IMR-90 (cell line): ENCODE measurements around the gene KRT4. TPM values are rescaled to one million over a fixed set of nuclear protein-coding genes. Genes with fewer than 3 reads are reported as not detected.

Experiments used
- ATAC-seq: fragments of 200-7000 bp; cut with Tn5 transposase; 2 replicates; pipeline ENCODE4 v1.9.1; 2020; ENCODE audit warnings: low read depth, mild to moderate bottlenecking, moderate library complexity
- BruUV-seq: library from RNA; stranded (reverse); fragments of 400-500 nt; replicated peaks from 2 replicates; lab custom pipeline; 2021; lab: Mats Ljungman, UMichigan
- CTCF ChIA-PET: fragments of 300-600 bp; formaldehyde crosslinking; extraction: SDS; loops from one replicate; lab custom pipeline; 2021; ENCODE audit warnings: antibody characterized with exemption; lab: Yijun Ruan, JAX
- POLR2A ChIA-PET: fragments of 300-600 bp; sonication (Branson Sonifier 250); formaldehyde crosslinking; loops from one replicate; lab custom pipeline; 2022; ENCODE audit warnings: antibody characterized with exemption; ENCODE audit not compliant: unreplicated experiment; lab: Charles Lee
- DNase-seq: peaks from one replicate; pipeline ENCODE4 v3.0.0; 2013
- H2AFZ ChIP-seq: replicated peaks from 2 replicates; pipeline ENCODE3; 2013; ENCODE audit warnings: low read length, mild to moderate bottlenecking; ENCODE audit not compliant: poor library complexity
- H2AK5ac ChIP-seq: 2 replicates; pipeline ENCODE4 v1.6.1; 2013; ENCODE audit warnings: low read depth, low read length, inconsistent platforms
- H2AK9ac ChIP-seq: replicated peaks from 2 replicates; pipeline ENCODE3; 2013; ENCODE audit warnings: mild to moderate bottlenecking, low read depth, low read length, moderate library complexity; ENCODE audit not compliant: poor library complexity
- H2BK120ac ChIP-seq: 2 replicates; pipeline ENCODE4 v1.6.1; 2013; ENCODE audit warnings: low read depth, low read length, inconsistent platforms
- H2BK15ac ChIP-seq: 3 replicates; pipeline ENCODE4 v1.6.1; 2013; ENCODE audit warnings: low read depth, low read length, inconsistent platforms
- H2BK20ac ChIP-seq: 2 replicates; pipeline ENCODE4 v1.6.1; 2013; ENCODE audit warnings: low read depth, mild to moderate bottlenecking, inconsistent platforms, low read length, moderate library complexity
- H2BK5ac ChIP-seq: 2 replicates; pipeline ENCODE4 v1.6.1; 2013; ENCODE audit warnings: mild to moderate bottlenecking, low read depth, low read length, inconsistent platforms; ENCODE audit not compliant: poor library complexity, severe bottlenecking
- H3K14ac ChIP-seq: replicated peaks from 2 replicates; pipeline ENCODE4 v1.6.1; 2013; ENCODE audit warnings: low read depth, low read length, inconsistent platforms
- H3K18ac ChIP-seq: 2 replicates; pipeline ENCODE4 v1.6.1; 2013; ENCODE audit warnings: low read depth, low read length, control low read depth
- H3K23ac ChIP-seq: 2 replicates; pipeline ENCODE4 v1.6.1; 2013; ENCODE audit warnings: low read depth, low read length, inconsistent platforms
- H3K27ac ChIP-seq: 2 replicates; pipeline ENCODE4 v1.5.1; 2013; ENCODE audit warnings: mild to moderate bottlenecking, control low read depth, low read length; ENCODE audit not compliant: insufficient read depth
- H3K27me3 ChIP-seq: 2 replicates; pipeline ENCODE4 v1.6.1; 2013; ENCODE audit warnings: low read length; ENCODE audit not compliant: control insufficient read depth, insufficient read depth
- H3K36me3 ChIP-seq: 2 replicates; pipeline ENCODE4 v1.6.1; 2013; ENCODE audit warnings: low read length, mixed read lengths; ENCODE audit not compliant: control insufficient read depth, insufficient read depth
- H3K4ac ChIP-seq: 2 replicates; pipeline ENCODE4 v1.6.1; 2013; ENCODE audit warnings: low read depth, low read length, inconsistent platforms
- H3K4me1 ChIP-seq: 2 replicates; pipeline ENCODE4 v1.6.1; 2013; ENCODE audit warnings: low read length, mixed read lengths; ENCODE audit not compliant: control insufficient read depth, insufficient read depth
- H3K4me2 ChIP-seq: 2 replicates; pipeline ENCODE4 v1.6.1; 2013; ENCODE audit warnings: low read depth, mild to moderate bottlenecking, control low read depth, low read length, moderate library complexity
- H3K4me3 ChIP-seq: 2 replicates; pipeline ENCODE4 v1.5.1; 2013; ENCODE audit warnings: low read depth, mild to moderate bottlenecking, control low read depth, low read length, moderate library complexity; ENCODE audit not compliant: insufficient read depth
- H3K56ac ChIP-seq: 2 replicates; pipeline ENCODE4 v1.6.1; 2013; ENCODE audit warnings: low read length, inconsistent platforms; ENCODE audit not compliant: insufficient read depth; ENCODE audit errors: extremely low read depth
- H3K79me1 ChIP-seq, 2 experiments: 2 replicates each; pipeline ENCODE4 v1.6.1; 2013; ENCODE audit warnings: low read length in 2 of 2, inconsistent platforms in 1 of 2, low read depth in 1 of 2
- H3K9ac ChIP-seq: 2 replicates; pipeline ENCODE4 v1.6.1; 2013; ENCODE audit warnings: low read depth, low read length, control low read depth
- H3K9me1 ChIP-seq: 2 replicates; pipeline ENCODE4 v1.6.1; 2013; ENCODE audit warnings: low read length, inconsistent platforms; ENCODE audit not compliant: insufficient read depth
- H3K9me3 ChIP-seq: 2 replicates; pipeline ENCODE4 v1.6.1; 2013; ENCODE audit warnings: low read length; ENCODE audit not compliant: control insufficient read depth, insufficient read depth
- H4K20me1 ChIP-seq: 2 replicates; pipeline ENCODE4 v1.6.1; 2013; ENCODE audit warnings: low read length, inconsistent platforms; ENCODE audit not compliant: insufficient read depth
- H4K5ac ChIP-seq: 2 replicates; pipeline ENCODE4 v1.6.1; 2013; ENCODE audit warnings: mild to moderate bottlenecking, low read depth, low read length, control low read depth
- H4K8ac ChIP-seq, 2 experiments: 2 replicates each; pipeline ENCODE4 v1.6.1; 2013; ENCODE audit warnings: low read depth in 2 of 2, low read length in 2 of 2, control low read depth in 1 of 2, inconsistent platforms in 1 of 2
- H4K91ac ChIP-seq: 2 replicates; pipeline ENCODE4 v1.6.1; 2013; ENCODE audit warnings: low read depth, low read length, inconsistent platforms; ENCODE audit not compliant: insufficient read depth
- BHLHE40 ChIP-seq: fragments of 150-350 bp; IDR thresholded peaks from 2 replicates; pipeline ENCODE4 v1.6.1; 2016; ENCODE audit warnings: mild to moderate bottlenecking, low read depth, low read length
- CEBPB ChIP-seq: IDR thresholded peaks from 2 replicates; pipeline ENCODE4 v1.6.1; 2012; ENCODE audit warnings: low read depth, low read length, improper control_type of control experiment
- CHD1 ChIP-seq: IDR thresholded peaks from 2 replicates; pipeline ENCODE4 v1.6.1; 2012; ENCODE audit warnings: low read depth, low read length, improper control_type of control experiment
- FOS ChIP-seq: fragments of 150-350 bp; IDR thresholded peaks from 2 replicates; pipeline ENCODE4 v1.6.1; 2016; ENCODE audit warnings: low read depth, low read length
- MAFK ChIP-seq: IDR thresholded peaks from 2 replicates; pipeline ENCODE4 v1.6.1; 2012; ENCODE audit warnings: low read depth, low read length, improper control_type of control experiment
- MAZ ChIP-seq: IDR thresholded peaks from 2 replicates; pipeline ENCODE4 v1.6.1; 2012; ENCODE audit warnings: low read depth, mild to moderate bottlenecking, low read length, improper control_type of control experiment, moderate library complexity, borderline replicate concordance
- MXI1 ChIP-seq: IDR thresholded peaks from 2 replicates; pipeline ENCODE4 v1.6.1; 2012; ENCODE audit warnings: low read depth, mild to moderate bottlenecking, low read length, moderate library complexity, borderline replicate concordance
- NFE2L2 ChIP-seq: fragments of 150-350 bp; IDR thresholded peaks from 2 replicates; pipeline ENCODE4 v1.6.1; 2016; ENCODE audit warnings: low read depth, mild to moderate bottlenecking, low read length
- POLR2A ChIP-seq: IDR thresholded peaks from 2 replicates; pipeline ENCODE4 v1.6.1; 2012; ENCODE audit warnings: mild to moderate bottlenecking, low read depth, low read length
- RAD21 ChIP-seq: IDR thresholded peaks from 2 replicates; pipeline ENCODE4 v1.6.1; 2012; ENCODE audit warnings: low read length, improper control_type of control experiment
- RCOR1 ChIP-seq: IDR thresholded peaks from 2 replicates; pipeline ENCODE4 v1.6.1; 2012; ENCODE audit warnings: mild to moderate bottlenecking, low read length, improper control_type of control experiment; ENCODE audit not compliant: insufficient replicate concordance
- RFX5 ChIP-seq: IDR thresholded peaks from 2 replicates; pipeline ENCODE4 v1.8.0; 2012; ENCODE audit warnings: low read depth, mild to moderate bottlenecking, low read length, moderate library complexity
- SMC3 ChIP-seq: fragments of 150-350 bp; IDR thresholded peaks from 2 replicates; pipeline ENCODE4 v1.6.1; 2016; ENCODE audit warnings: low read depth, mild to moderate bottlenecking, antibody characterized with exemption, low read length, moderate library complexity
- WGBS, 2 experiments: methylation state at CpG; one replicate each; pipeline versions ENCODE4 v1.1.5 to v1.1.7; 2013; ENCODE audit warnings: missing lambda C conversion rate in 2 of 2; ENCODE audit not compliant: insufficient read length in 1 of 2; ENCODE audit errors: extremely low coverage in 2 of 2; 5-methylcytosine and 5-hydroxymethylcytosine counted together
- dilution Hi-C: fragments of 300-500 bp; cut with HindIII; formaldehyde crosslinking; loops from one replicate; pipeline ENCODE4 v1.14.3; 2018; ENCODE audit warnings: low sequenced_read_pairs; ENCODE audit not compliant: unreplicated experiment
- in situ Hi-C: fragments of 300-500 bp; cut with MboI; formaldehyde crosslinking; loops from 3 replicates; pipeline ENCODE4 v1.14.3; 2019; ENCODE audit warnings: low sequenced_read_pairs, inconsistent platforms, mixed read lengths
- intact Hi-C: fragments of 100-400 bp; cut with micrococcal nuclease; formaldehyde crosslinking; loops from 2 replicates; pipeline ENCODE4 v1.10.0; 2022
- polyA plus RNA-seq, 3 experiments: library from polyadenylated mRNA; depleted of rRNA; stranded (reverse); fragments of >200 nt; gene quantifications; 2 replicates each; pipeline ENCODE4 v1.2.3, GENCODE V29; 2012; ENCODE audit warnings: low replicate concordance in 1 of 3
- total RNA-seq: library from RNA; depleted of rRNA; stranded (reverse); fragments of >200 nt; gene quantifications from 2 replicates; pipeline ENCODE4 v1.2.3, GENCODE V29; 2012
- TF ChIP-seq, protein P1 (sequence below): fragments of 150-350 bp; IDR thresholded peaks from 2 replicates; pipeline ENCODE4 v1.6.1; 2017; ENCODE audit warnings: mild to moderate bottlenecking, antibody characterized with exemption, low read length, low read depth
- TF ChIP-seq, protein P2 (sequence below): conservative IDR thresholded peaks from 2 replicates; pipeline ENCODE4 v1.5.1; 2012; ENCODE audit warnings: mild to moderate bottlenecking, low read depth, low read length, improper control_type of control experiment
- TF ChIP-seq, protein P3 (sequence below): fragments of 150-350 bp; IDR thresholded peaks from 2 replicates; pipeline ENCODE4 v1.6.1; 2016; ENCODE audit warnings: low read depth, mild to moderate bottlenecking, low read length, moderate library complexity, borderline replicate concordance

KRT4 gene
- total and polyA plus RNA-seq, 2 of the 4 experiments (the other 2 are of a cell fraction) = under 0.01 to 0.07 TPM

DNA sequence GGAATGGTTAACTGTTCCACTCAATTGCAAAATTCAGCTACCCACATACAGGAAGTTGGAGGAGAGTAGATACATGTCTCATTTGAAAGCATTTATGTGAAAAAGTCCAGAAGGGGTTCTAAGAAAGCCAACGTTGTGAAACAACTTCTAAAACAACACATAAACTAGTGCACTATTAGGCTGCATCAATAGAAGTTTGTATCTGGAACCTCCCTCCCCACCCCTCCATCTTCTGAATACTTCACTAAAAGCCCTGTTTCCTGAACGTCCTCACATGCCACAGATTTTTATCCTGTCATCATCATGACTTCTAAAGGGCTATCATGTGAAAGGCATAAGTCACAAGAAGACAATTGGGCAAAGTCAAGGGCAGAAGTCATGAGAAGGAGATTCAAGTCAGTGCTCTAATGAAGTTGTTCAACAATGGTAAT, 14.7 kb upstream of the KRT4 start:
- no peak overlapping the region for H4K8ac ChIP-seq
- H3K4ac ChIP-seq = no peak overlapping the region
- no peak overlapping the region for H3K23ac ChIP-seq
- intact Hi-C loops = no loop called here
- no peak overlapping the region for H4K5ac ChIP-seq
- DNase-seq (no peak), ATAC-seq (no peak)
- no peaks in the 10 kb centered on the region; the same call in 1 of the 2 replicates for H3K9me1 ChIP-seq
- ChIA-PET POLR2A (no interaction called here), CTCF (no interaction called here)
- no peak overlapping the region for H3K4me3 ChIP-seq
- no peak overlapping the region for H2AK9ac ChIP-seq
- no peak overlapping the region for H3K14ac ChIP-seq
- no peak for TF ChIP-seq FOS
- TF ChIP-seq POLR2A = no peak
- TF ChIP-seq MAFK = no peak
- no peak for TF ChIP-seq SMC3
- no peak for TF ChIP-seq CEBPB
- no peak for TF ChIP-seq BHLHE40
- TF ChIP-seq RFX5 = no peak
- TF ChIP-seq MAZ = no peak
- TF ChIP-seq, protein P1, sequence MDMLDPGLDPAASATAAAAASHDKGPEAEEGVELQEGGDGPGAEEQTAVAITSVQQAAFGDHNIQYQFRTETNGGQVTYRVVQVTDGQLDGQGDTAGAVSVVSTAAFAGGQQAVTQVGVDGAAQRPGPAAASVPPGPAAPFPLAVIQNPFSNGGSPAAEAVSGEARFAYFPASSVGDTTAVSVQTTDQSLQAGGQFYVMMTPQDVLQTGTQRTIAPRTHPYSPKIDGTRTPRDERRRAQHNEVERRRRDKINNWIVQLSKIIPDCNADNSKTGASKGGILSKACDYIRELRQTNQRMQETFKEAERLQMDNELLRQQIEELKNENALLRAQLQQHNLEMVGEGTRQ = no peak
- TF ChIP-seq MXI1 = no peak
- no peak for TF ChIP-seq NFE2L2
- TF ChIP-seq, protein P2, sequence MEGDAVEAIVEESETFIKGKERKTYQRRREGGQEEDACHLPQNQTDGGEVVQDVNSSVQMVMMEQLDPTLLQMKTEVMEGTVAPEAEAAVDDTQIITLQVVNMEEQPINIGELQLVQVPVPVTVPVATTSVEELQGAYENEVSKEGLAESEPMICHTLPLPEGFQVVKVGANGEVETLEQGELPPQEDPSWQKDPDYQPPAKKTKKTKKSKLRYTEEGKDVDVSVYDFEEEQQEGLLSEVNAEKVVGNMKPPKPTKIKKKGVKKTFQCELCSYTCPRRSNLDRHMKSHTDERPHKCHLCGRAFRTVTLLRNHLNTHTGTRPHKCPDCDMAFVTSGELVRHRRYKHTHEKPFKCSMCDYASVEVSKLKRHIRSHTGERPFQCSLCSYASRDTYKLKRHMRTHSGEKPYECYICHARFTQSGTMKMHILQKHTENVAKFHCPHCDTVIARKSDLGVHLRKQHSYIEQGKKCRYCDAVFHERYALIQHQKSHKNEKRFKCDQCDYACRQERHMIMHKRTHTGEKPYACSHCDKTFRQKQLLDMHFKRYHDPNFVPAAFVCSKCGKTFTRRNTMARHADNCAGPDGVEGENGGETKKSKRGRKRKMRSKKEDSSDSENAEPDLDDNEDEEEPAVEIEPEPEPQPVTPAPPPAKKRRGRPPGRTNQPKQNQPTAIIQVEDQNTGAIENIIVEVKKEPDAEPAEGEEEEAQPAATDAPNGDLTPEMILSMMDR = no peak
- TF ChIP-seq RCOR1 = no peak
- no peak for TF ChIP-seq RAD21
- TF ChIP-seq, protein P3, sequence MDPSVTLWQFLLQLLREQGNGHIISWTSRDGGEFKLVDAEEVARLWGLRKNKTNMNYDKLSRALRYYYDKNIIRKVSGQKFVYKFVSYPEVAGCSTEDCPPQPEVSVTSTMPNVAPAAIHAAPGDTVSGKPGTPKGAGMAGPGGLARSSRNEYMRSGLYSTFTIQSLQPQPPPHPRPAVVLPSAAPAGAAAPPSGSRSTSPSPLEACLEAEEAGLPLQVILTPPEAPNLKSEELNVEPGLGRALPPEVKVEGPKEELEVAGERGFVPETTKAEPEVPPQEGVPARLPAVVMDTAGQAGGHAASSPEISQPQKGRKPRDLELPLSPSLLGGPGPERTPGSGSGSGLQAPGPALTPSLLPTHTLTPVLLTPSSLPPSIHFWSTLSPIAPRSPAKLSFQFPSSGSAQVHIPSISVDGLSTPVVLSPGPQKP = no peak
- no peak for TF ChIP-seq CHD1
- H2BK5ac ChIP-seq = no peak overlapping the region
- H3K27ac ChIP-seq = no peak overlapping the region
- H2BK15ac ChIP-seq = no peak overlapping the region
- H2AK5ac ChIP-seq = no peak overlapping the region
- H3K4me2 ChIP-seq = no peak overlapping the region
- H2AFZ ChIP-seq = no peak overlapping the region
- H4K20me1 ChIP-seq = no peaks in the 10 kb centered on the region
- WGBS, 2 experiments = no CpG with 5 or more reads among the region's 2 CpGs
- in situ Hi-C loops = no loop called here
- H2BK20ac ChIP-seq = no peak overlapping the region; the same call in 1 of the 2 replicates
- no TSS peak for BruUV-seq
- H3K36me3 ChIP-seq = no peaks in the 10 kb centered on the region
- H2BK120ac ChIP-seq = no peak overlapping the region
- H4K91ac ChIP-seq = no peak overlapping the region
- dilution Hi-C loops = no loop called here
- H3K9ac ChIP-seq = no peak overlapping the region
- H3K56ac ChIP-seq = no peak overlapping the region
- 0 out of 2 replicates have a peak, but pooled peaks cover 2% of the 10 kb centered on the region for H3K4me1 ChIP-seq
- H3K18ac ChIP-seq = no peak overlapping the region
- H3K9me3 ChIP-seq = no peaks in the 10 kb centered on the region
- H3K79me1 ChIP-seq = no peaks in the 10 kb centered on the region
- H3K27me3 ChIP-seq = peaks cover 9% of the 10 kb centered on the region
